Breast epithelium (tissue), 3 donors: Measurements from ENCODE around the gene SLC2A8.

Experiments used
- POLR2A ChIP-seq: fragments of 450-650 bp; IDR thresholded peaks from one replicate; pipeline ENCODE4 v1.6.1; 2016; ENCODE audit warnings: antibody characterized with exemption, mild to moderate bottlenecking, moderate library complexity
- TF ChIP-seq, protein P1 (sequence below), 3 donors: fragments of 450-650 bp; IDR thresholded peaks; one replicate each; pipeline ENCODE4 v1.5.1; 2016 to 2017; ENCODE audit warnings: antibody characterized with exemption in 3 of 3, mild to moderate bottlenecking in 3 of 3, moderate library complexity in 3 of 3

DNA sequence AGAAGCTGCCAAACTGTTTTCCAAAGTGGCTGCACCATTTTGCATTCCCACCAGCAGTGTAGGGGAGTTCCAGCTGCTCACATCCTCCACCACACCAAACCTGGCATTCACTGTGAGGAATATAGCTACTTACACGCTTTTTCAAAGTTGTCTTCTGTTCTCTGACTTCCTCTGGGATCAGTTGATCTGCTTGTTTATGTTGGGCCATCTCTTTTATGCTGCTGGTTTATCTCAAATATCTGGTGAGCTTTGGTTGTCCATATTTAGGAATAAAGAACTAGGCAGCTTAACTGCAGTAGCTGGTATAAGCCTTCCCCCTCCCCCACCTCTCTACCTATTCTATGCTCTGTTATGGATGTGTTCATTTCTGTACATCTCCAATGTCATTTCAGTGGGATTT, 18.7 kb downstream of the SLC2A8 start:
- TF ChIP-seq POLR2A, result no peak
- TF ChIP-seq, protein P1, sequence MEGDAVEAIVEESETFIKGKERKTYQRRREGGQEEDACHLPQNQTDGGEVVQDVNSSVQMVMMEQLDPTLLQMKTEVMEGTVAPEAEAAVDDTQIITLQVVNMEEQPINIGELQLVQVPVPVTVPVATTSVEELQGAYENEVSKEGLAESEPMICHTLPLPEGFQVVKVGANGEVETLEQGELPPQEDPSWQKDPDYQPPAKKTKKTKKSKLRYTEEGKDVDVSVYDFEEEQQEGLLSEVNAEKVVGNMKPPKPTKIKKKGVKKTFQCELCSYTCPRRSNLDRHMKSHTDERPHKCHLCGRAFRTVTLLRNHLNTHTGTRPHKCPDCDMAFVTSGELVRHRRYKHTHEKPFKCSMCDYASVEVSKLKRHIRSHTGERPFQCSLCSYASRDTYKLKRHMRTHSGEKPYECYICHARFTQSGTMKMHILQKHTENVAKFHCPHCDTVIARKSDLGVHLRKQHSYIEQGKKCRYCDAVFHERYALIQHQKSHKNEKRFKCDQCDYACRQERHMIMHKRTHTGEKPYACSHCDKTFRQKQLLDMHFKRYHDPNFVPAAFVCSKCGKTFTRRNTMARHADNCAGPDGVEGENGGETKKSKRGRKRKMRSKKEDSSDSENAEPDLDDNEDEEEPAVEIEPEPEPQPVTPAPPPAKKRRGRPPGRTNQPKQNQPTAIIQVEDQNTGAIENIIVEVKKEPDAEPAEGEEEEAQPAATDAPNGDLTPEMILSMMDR (IDR thresholded peaks at IDR 0.05), result no peak
